Activated CD4-positive, CD25-positive, alpha-beta regulatory T cell treated with anti-CD3 and anti-CD28 coated beads, Interleukin-2, amount 50 U/mL, for 16 hours (primary cell): ENCODE data around the gene RAI1.
"Not testable (repeated sequence)": the region's sequence is repeated elsewhere in the genome, so short reads cannot be mapped to it uniquely, and the experiment has no call there.

ENCODE experiments used
- DNase-seq: peaks from one replicate; pipeline ENCODE4 v3.0.0-alpha.2; 2020; ENCODE audit warnings: low read depth, low spot score

RAI1 gene

GRCh38 chr17:17681744-17682292 is 560 bp downstream of the RAI1 start:
- no peak for DNase-seq

- DNase-seq = no peak
These were observed 1.1 kb downstream of the RAI1 start for GRCh38 chr17:17682293-17682736.

GRCh38 chr17:17682737-17683680 is 1.8 kb downstream of the RAI1 start:
- peak; percentile 11 for DNase-seq

GRCh38 chr17:17683710-17684365 is 2.6 kb downstream of the RAI1 start:
- no peak for DNase-seq

- DNase-seq = no peak
These were observed 3.9 kb downstream of the RAI1 start for GRCh38 chr17:17684906-17685774.

- no peak for DNase-seq
These were observed 4.6 kb downstream of the RAI1 start for GRCh38 chr17:17685775-17686291.

GRCh38 chr17:17689312-17689711 is 8.1 kb downstream of the RAI1 start:
- DNase-seq = no peak

- not testable (repeated sequence) for DNase-seq
These were observed 9.0 kb downstream of the RAI1 start for GRCh38 chr17:17690233-17690632.

GRCh38 chr17:17691468-17692263 is 10.4 kb downstream of the RAI1 start:
- no peak for DNase-seq

- DNase-seq = no peak
These were observed 11.3 kb downstream of the RAI1 start for GRCh38 chr17:17692353-17693252.

GRCh38 chr17:17693253-17694168 is 12.3 kb downstream of the RAI1 start:
- no peak for DNase-seq

GRCh38 chr17:17694169-17695081 is 13.2 kb downstream of the RAI1 start:
- peak; percentile 35 for DNase-seq

- no peak for DNase-seq
These were observed 14.8 kb downstream of the RAI1 start for GRCh38 chr17:17696085-17696484.

- no peak for DNase-seq
These were observed 15.8 kb downstream of the RAI1 start for GRCh38 chr17:17696882-17697633.

- DNase-seq = no peak
These were observed 17.1 kb downstream of the RAI1 start for GRCh38 chr17:17698371-17698770.

- DNase-seq = no peak
These were observed 17.7 kb downstream of the RAI1 start for GRCh38 chr17:17698869-17699351.
